IPS-20b (cell line): ENCODE results near the gene SRSF7.
"Not testable (repeated sequence)": the region's sequence is repeated elsewhere in the genome, so short reads cannot be mapped to it uniquely, and the experiment has no call there.

ENCODE experiments used
- H3K27ac ChIP-seq: one replicate; pipeline ENCODE4 v1.5.1; 2013; ENCODE audit warnings: low read length
- H3K27me3 ChIP-seq: 2 replicates; pipeline ENCODE4 v1.6.1; 2013; ENCODE audit warnings: mild to moderate bottlenecking, low read length, inconsistent platforms; ENCODE audit not compliant: insufficient read depth
- H3K36me3 ChIP-seq: 2 replicates; pipeline ENCODE4 v1.6.1; 2013; ENCODE audit warnings: low read depth, mild to moderate bottlenecking, inconsistent platforms, low read length, moderate library complexity; ENCODE audit not compliant: insufficient read depth
- H3K4me1 ChIP-seq: 2 replicates; pipeline ENCODE4 v1.6.1; 2013; ENCODE audit warnings: mild to moderate bottlenecking, control low read depth, inconsistent platforms, low read length, moderate library complexity; ENCODE audit not compliant: insufficient read depth
- H3K4me3 ChIP-seq: 2 replicates; pipeline ENCODE4 v1.5.1; 2013; ENCODE audit warnings: mild to moderate bottlenecking, low read length, inconsistent platforms
- H3K9ac ChIP-seq: 2 replicates; pipeline ENCODE4 v1.6.1; 2013; ENCODE audit warnings: low read depth, mild to moderate bottlenecking, inconsistent platforms, low read length, moderate library complexity
- H3K9me3 ChIP-seq: 2 replicates; pipeline ENCODE4 v1.6.1; 2013; ENCODE audit warnings: mild to moderate bottlenecking, low read depth, low read length, inconsistent platforms; ENCODE audit not compliant: insufficient read depth

Gene SRSF7

GRCh38 chr2:38723173-38723572 lies 28.0 kb downstream of the SRSF7 start:
- Histone ChIP-seq H3K9ac (no peak overlapping the region), H3K9me3 (no peaks in the 10 kb centered on the region), H3K4me3 (no peak overlapping the region), H3K27ac (no peak overlapping the region), H3K36me3 (no peaks in the 10 kb centered on the region), H3K27me3 (no peaks in the 10 kb centered on the region), H3K4me1 (no peaks in the 10 kb centered on the region)

- no peaks in the 10 kb centered on the region for H3K4me1 ChIP-seq
- no peak overlapping the region for H3K9ac ChIP-seq
- no peaks in the 10 kb centered on the region for H3K27me3 ChIP-seq
- no peak overlapping the region for H3K4me3 ChIP-seq
- no peak overlapping the region for H3K27ac ChIP-seq
- no peaks in the 10 kb centered on the region for H3K9me3 ChIP-seq
- no peaks in the 10 kb centered on the region for H3K36me3 ChIP-seq
These were observed 28.7 kb downstream of the SRSF7 start for GRCh38 chr2:38722271-38723061.

GRCh38 chr2:38720613-38721241 lies 30.4 kb downstream of the SRSF7 start:
- Histone ChIP-seq H3K27ac (no peak overlapping the region), H3K9ac (no peak overlapping the region), H3K4me1 (no peaks in the 10 kb centered on the region), H3K36me3 (no peaks in the 10 kb centered on the region), H3K4me3 (no peak overlapping the region), H3K27me3 (no peaks in the 10 kb centered on the region), H3K9me3 (no peaks in the 10 kb centered on the region)

GRCh38 chr2:38719706-38720105 lies 31.5 kb downstream of the SRSF7 start:
- Histone ChIP-seq H3K27me3 (no peaks in the 10 kb centered on the region), H3K27ac (no peak overlapping the region), H3K4me1 (no peaks in the 10 kb centered on the region), H3K9ac (no peak overlapping the region), H3K9me3 (no peaks in the 10 kb centered on the region), H3K4me3 (no peak overlapping the region), H3K36me3 (no peaks in the 10 kb centered on the region)

GRCh38 chr2:38718601-38719000 lies 32.6 kb downstream of the SRSF7 start:
- Histone ChIP-seq H3K27me3 (no peaks in the 10 kb centered on the region), H3K27ac (no peak overlapping the region), H3K9ac (no peak overlapping the region), H3K9me3 (no peaks in the 10 kb centered on the region), H3K36me3 (no peaks in the 10 kb centered on the region), H3K4me1 (no peaks in the 10 kb centered on the region), H3K4me3 (no peak overlapping the region)

- no peaks in the 10 kb centered on the region for H3K9me3 ChIP-seq
- H3K9ac ChIP-seq, result no peak overlapping the region
- no peaks in the 10 kb centered on the region for H3K27me3 ChIP-seq
- peaks cover 3% of the 10 kb centered on the region; the same call in 1 of the 2 replicates for H3K36me3 ChIP-seq
- no peak overlapping the region for H3K27ac ChIP-seq
- H3K4me1 ChIP-seq, result no peaks in the 10 kb centered on the region
- no peak overlapping the region for H3K4me3 ChIP-seq
These were observed 35.0 kb downstream of the SRSF7 start for GRCh38 chr2:38716185-38716584.

- H3K27ac ChIP-seq, H3K9me3 ChIP-seq, H3K9ac ChIP-seq, H3K4me1 ChIP-seq, H3K36me3 ChIP-seq, H3K27me3 ChIP-seq, H3K4me3 ChIP-seq: not testable (repeated sequence)
These were observed 36.2 kb downstream of the SRSF7 start for GRCh38 chr2:38714941-38715340.

- Histone ChIP-seq H3K27ac (no peak overlapping the region), H3K36me3 (peaks cover 3% of the 10 kb centered on the region; the same call in 1 of the 2 replicates), H3K9me3 (no peaks in the 10 kb centered on the region), H3K9ac (no peak overlapping the region), H3K27me3 (no peaks in the 10 kb centered on the region), H3K4me3 (no peak overlapping the region), H3K4me1 (0 out of 2 replicates have a peak, but pooled peaks cover 3% of the 10 kb centered on the region)
These were observed 37.8 kb downstream of the SRSF7 start for GRCh38 chr2:38713338-38713737.

- Histone ChIP-seq H3K4me3 (no peak overlapping the region), H3K4me1 (0 out of 2 replicates have a peak, but pooled peaks cover 3% of the 10 kb centered on the region), H3K9me3 (no peaks in the 10 kb centered on the region), H3K9ac (no peak overlapping the region), H3K36me3 (peaks cover 3% of the 10 kb centered on the region; the same call in 1 of the 2 replicates), H3K27ac (no peak overlapping the region), H3K27me3 (no peaks in the 10 kb centered on the region)
These were observed 38.3 kb downstream of the SRSF7 start for GRCh38 chr2:38712871-38713270.

GRCh38 chr2:38712413-38712812 lies 38.7 kb downstream of the SRSF7 start:
- no peak overlapping the region for H3K27ac ChIP-seq
- H3K4me3 ChIP-seq, result no peak overlapping the region
- H3K4me1 ChIP-seq, result 0 out of 2 replicates have a peak, but pooled peaks cover 3% of the 10 kb centered on the region
- no peaks in the 10 kb centered on the region for H3K27me3 ChIP-seq
- no peaks in the 10 kb centered on the region for H3K9me3 ChIP-seq
- peaks cover 3% of the 10 kb centered on the region; the same call in 1 of the 2 replicates for H3K36me3 ChIP-seq
- H3K9ac ChIP-seq, result no peak overlapping the region

GRCh38 chr2:38711558-38711957 lies 39.6 kb downstream of the SRSF7 start:
- Histone ChIP-seq H3K9ac (no peak overlapping the region), H3K27ac (no peak overlapping the region), H3K4me1 (0 out of 2 replicates have a peak, but pooled peaks cover 3% of the 10 kb centered on the region), H3K36me3 (peaks cover 3% of the 10 kb centered on the region; the same call in 1 of the 2 replicates), H3K4me3 (no peak overlapping the region), H3K9me3 (no peaks in the 10 kb centered on the region), H3K27me3 (no peaks in the 10 kb centered on the region)
